RWPE1 (cell line): ENCODE results near the gene TMEM175.
"Not testable (repeated sequence)": the region's sequence is repeated elsewhere in the genome, so short reads cannot be mapped to it uniquely, and the experiment has no call there.

Experiments used
- CTCF ChIA-PET: fragments of 350-600 bp; sonication (Branson Sonifier 250); formaldehyde crosslinking; extraction: SDS; loops from one replicate; lab custom pipeline; 2021; lab: Yijun Ruan, JAX
- POLR2A ChIA-PET: fragments of 400-600 bp; formaldehyde crosslinking; extraction: SDS; loops from one replicate; lab custom pipeline; 2020; ENCODE audit warnings: antibody characterized with exemption; ENCODE audit not compliant: low non-redundant PET; lab: Yijun Ruan, JAX
- DNase-seq: peaks from one replicate; pipeline ENCODE4 v3.0.0; 2012; ENCODE audit warnings: low spot score
- H3K27ac ChIP-seq: fragments of 450-650 bp; 2 replicates; pipeline ENCODE4 v1.5.1; 2017
- TF ChIP-seq, protein P1 (sequence below): fragments of 450-650 bp; conservative IDR thresholded peaks from 2 replicates; pipeline ENCODE4 v1.5.1; 2017; ENCODE audit warnings: low read depth, mild to moderate bottlenecking

The TMEM175 gene

DNA sequence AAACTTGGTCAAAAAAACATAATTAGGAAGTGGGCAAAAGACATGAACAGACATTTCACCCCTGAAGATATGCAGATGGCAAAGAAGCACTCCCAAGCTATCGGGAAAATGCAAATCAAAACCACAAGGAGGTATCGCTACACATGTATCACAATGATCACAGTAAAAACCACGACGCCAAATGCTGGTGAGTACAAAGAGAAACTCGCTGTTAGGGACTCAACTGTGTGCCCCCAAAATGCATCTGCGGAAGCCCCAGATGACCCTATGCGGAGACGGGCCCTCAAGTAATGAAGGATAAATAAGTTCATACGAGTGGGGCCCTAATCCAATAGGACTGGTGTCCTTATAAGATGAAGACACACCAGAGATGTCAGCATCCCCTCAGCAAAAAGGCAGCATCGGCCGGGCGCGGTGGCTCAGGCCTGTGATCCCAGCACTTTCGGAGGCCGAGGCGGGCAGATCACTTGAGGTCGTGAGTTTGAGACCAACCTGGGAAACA, 10.4 kb upstream of the TMEM175 start:
- DNase-seq, result no peak
- TF ChIP-seq, protein P1, sequence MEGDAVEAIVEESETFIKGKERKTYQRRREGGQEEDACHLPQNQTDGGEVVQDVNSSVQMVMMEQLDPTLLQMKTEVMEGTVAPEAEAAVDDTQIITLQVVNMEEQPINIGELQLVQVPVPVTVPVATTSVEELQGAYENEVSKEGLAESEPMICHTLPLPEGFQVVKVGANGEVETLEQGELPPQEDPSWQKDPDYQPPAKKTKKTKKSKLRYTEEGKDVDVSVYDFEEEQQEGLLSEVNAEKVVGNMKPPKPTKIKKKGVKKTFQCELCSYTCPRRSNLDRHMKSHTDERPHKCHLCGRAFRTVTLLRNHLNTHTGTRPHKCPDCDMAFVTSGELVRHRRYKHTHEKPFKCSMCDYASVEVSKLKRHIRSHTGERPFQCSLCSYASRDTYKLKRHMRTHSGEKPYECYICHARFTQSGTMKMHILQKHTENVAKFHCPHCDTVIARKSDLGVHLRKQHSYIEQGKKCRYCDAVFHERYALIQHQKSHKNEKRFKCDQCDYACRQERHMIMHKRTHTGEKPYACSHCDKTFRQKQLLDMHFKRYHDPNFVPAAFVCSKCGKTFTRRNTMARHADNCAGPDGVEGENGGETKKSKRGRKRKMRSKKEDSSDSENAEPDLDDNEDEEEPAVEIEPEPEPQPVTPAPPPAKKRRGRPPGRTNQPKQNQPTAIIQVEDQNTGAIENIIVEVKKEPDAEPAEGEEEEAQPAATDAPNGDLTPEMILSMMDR, result no peak
- ChIA-PET POLR2A (no interaction called here), CTCF (interaction anchor here (0.7 kb wide), 1 partner anchor 24 kb away, joined by 3 read pairs; no protein-coding TSS in a partner anchor)
- no peak overlapping the region for H3K27ac ChIP-seq

- no peak for DNase-seq
- ChIA-PET POLR2A (no interaction called here), CTCF (no interaction called here)
- TF ChIP-seq, protein P1, result no peak
- H3K27ac ChIP-seq, result 0 out of 2 replicates have a peak overlapping the region, but pooled peaks have one; percentile 28
These were observed 7.9 kb upstream of the TMEM175 start for GRCh38 chr4:924107-925096.

GRCh38 chr4:925171-925570, 7.1 kb upstream of the TMEM175 start:
- peak overlapping the region; percentile 28; the same call in 1 of the 2 replicates for H3K27ac ChIP-seq
- DNase-seq, result no peak
- TF ChIP-seq, protein P1, result no peak
- ChIA-PET POLR2A (no interaction called here), CTCF (no interaction called here)

DNA sequence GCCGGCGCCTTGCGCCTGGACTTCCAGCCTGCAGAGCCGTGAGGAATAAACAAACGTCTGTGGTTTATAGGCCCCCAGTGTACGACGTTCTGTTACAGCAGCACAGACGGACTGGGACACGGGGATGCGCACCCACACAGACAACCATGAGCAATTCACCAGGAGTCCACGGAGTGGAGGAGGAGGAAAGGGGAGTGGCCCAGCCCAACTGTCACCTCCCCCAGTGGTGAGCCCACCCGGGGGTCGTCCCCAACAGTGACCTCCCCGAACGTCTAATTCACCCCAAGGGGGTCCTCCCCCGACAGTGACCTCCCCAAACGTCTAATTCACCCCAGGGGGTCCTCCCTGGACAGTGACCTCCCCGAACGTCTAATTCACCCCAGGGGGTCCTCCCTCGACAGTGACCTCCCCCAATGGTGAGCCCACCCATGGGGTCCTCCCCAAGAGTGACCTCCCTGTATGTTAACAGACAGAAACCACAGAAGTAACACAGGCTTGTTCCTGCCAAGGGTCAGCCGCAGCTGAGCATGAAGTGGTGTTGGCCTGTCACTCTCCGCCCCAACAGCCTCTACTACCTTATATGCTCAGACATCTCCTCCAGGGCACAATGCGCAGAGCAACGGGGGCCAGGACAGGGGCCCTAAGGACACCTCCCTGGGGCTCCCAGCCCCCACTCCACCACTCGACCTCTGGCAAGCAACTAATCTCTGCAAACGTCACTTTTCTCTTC, 6.3 kb upstream of the TMEM175 start:
- no peak for DNase-seq
- ChIA-PET CTCF (no interaction called here), POLR2A (no interaction called here)
- peak overlapping the region; percentile 28; the same call in 1 of the 2 replicates for H3K27ac ChIP-seq
- TF ChIP-seq, protein P1, result no peak

GRCh38 chr4:926538-926937, 5.7 kb upstream of the TMEM175 start:
- DNase-seq, result no peak
- ChIA-PET CTCF (no interaction called here), POLR2A (no interaction called here)
- TF ChIP-seq, protein P1, result no peak
- no peak overlapping the region for H3K27ac ChIP-seq

DNA sequence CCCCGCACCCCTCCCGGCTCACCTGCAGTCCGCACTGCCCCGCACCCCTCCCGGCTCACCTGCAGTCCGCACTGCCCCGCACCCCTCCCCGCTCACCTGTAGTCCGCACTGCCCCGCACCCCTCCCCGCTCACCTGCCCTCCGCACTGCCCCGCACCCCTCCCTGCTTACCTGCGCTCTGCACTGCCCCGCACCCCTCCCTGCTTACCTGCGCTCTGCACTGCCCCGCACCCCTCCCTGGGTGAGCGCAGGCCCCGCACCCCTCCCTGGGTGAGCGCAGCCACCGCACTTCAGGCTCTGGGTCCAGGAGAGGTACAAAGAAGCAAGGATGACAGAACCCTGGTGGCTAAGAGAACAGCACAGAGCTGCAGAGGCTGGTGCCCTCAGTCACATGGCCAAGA, 4.7 kb upstream of the TMEM175 start:
- DNase-seq, POLR2A ChIA-PET, CTCF ChIA-PET, H3K27ac ChIP-seq: not testable (repeated sequence)
